BE2C (cell line): ENCODE results near the gene LDLRAD3. TPM values are rescaled to one million over a fixed set of nuclear protein-coding genes. Genes with fewer than 3 reads are reported as not detected.

Experiments
- DNase-seq: peaks from one replicate; pipeline ENCODE4 v3.0.0-alpha.2; 2020
- H3K27me3 ChIP-seq: fragments of 250-450 bp; sonication (Bioruptor Pico); 2 replicates; pipeline ENCODE4 v1.5.1; 2020; ENCODE audit warnings: mild to moderate bottlenecking
- H3K36me3 ChIP-seq: fragments of 250-450 bp; sonication (Bioruptor Pico); 2 replicates; pipeline ENCODE4 v1.5.1; 2020; ENCODE audit warnings: mild to moderate bottlenecking
- H3K4me1 ChIP-seq: fragments of 250-450 bp; sonication (Bioruptor Pico); 2 replicates; pipeline ENCODE4 v1.5.1; 2020
- H3K4me3 ChIP-seq: 2 replicates; pipeline ENCODE4 v1.5.1; 2011; ENCODE audit warnings: low read depth, low read length
- H3K9me3 ChIP-seq: fragments of 250-450 bp; sonication (Bioruptor Pico); 2 replicates; pipeline ENCODE4 v1.5.1; 2020
- polyA plus RNA-seq: library from polyadenylated mRNA; unstranded; fragments of >200 nt; gene quantifications from one replicate; pipeline ENCODE4 v1.2.1, GENCODE V29; 2012; ENCODE audit warnings: low read depth, missing spikeins; ENCODE audit not compliant: insufficient read length, insufficient read depth
- TF ChIP-seq, protein P1 (sequence below): IDR thresholded peaks from 2 replicates; pipeline ENCODE4 v1.5.1; 2012; ENCODE audit warnings: mild to moderate bottlenecking, low read depth, low read length

Gene LDLRAD3, protein sequence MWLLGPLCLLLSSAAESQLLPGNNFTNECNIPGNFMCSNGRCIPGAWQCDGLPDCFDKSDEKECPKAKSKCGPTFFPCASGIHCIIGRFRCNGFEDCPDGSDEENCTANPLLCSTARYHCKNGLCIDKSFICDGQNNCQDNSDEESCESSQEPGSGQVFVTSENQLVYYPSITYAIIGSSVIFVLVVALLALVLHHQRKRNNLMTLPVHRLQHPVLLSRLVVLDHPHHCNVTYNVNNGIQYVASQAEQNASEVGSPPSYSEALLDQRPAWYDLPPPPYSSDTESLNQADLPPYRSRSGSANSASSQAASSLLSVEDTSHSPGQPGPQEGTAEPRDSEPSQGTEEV
- 9.7 TPM for polyA plus RNA-seq

- peak; percentile 76 for DNase-seq
Observed at GRCh38 chr11:35943713-35944502, at the start of gene LDLRAD3. Gene LDLRAD3 (plus strand): TSS chr11:35944062. CDS start chr11:35944099, 37 bp downstream.

DNA sequence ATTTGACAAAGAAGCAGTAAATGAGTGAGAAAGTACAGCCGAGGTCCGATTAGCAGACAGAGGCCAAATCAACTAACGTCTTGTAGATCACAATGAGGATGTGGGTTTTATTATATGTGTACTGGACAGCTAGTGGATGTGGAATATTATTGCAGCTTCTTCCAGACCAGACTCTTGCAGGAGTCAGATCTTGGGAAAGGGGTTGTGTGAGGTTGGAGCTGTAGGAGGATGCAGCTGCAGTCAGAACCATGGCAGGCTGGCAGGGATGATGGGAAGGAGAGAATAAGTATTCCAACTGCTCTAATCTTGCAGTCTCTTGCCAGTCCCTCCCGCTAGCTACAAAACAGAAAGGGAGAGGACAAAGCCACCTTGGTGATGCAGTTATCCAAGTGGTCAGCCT lies 46.8 kb upstream of the LDLRAD3 start:
- H3K4me1 ChIP-seq, result no peaks in the 10 kb centered on the region
- TF ChIP-seq, protein P1, sequence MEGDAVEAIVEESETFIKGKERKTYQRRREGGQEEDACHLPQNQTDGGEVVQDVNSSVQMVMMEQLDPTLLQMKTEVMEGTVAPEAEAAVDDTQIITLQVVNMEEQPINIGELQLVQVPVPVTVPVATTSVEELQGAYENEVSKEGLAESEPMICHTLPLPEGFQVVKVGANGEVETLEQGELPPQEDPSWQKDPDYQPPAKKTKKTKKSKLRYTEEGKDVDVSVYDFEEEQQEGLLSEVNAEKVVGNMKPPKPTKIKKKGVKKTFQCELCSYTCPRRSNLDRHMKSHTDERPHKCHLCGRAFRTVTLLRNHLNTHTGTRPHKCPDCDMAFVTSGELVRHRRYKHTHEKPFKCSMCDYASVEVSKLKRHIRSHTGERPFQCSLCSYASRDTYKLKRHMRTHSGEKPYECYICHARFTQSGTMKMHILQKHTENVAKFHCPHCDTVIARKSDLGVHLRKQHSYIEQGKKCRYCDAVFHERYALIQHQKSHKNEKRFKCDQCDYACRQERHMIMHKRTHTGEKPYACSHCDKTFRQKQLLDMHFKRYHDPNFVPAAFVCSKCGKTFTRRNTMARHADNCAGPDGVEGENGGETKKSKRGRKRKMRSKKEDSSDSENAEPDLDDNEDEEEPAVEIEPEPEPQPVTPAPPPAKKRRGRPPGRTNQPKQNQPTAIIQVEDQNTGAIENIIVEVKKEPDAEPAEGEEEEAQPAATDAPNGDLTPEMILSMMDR, result no peak
- DNase-seq, result no peak

More at GRCh38 chr11:35943713-35944502, at the start of gene LDLRAD3:
- Histone ChIP-seq H3K27me3 (no peaks in the 10 kb centered on the region), H3K36me3 (no peaks in the 10 kb centered on the region), H3K4me3 (peak within 1 kb of the TSS; percentile 79), H3K9me3 (no peaks in the 10 kb centered on the region), H3K4me1 (no peaks in the 10 kb centered on the region)
- TF ChIP-seq, protein P1, result no peak

GRCh38 chr11:35902961-35903360 lies 40.9 kb upstream of the LDLRAD3 start:
- DNase-seq, result no peak
- H3K27me3 ChIP-seq, result no peaks in the 10 kb centered on the region

More for the DNA sequence above, 46.8 kb upstream of the LDLRAD3 start:
- no peak overlapping the region for H3K4me3 ChIP-seq
- no peaks in the 10 kb centered on the region for H3K9me3 ChIP-seq
- no peaks in the 10 kb centered on the region for H3K27me3 ChIP-seq
- no peaks in the 10 kb centered on the region for H3K36me3 ChIP-seq

GRCh38 chr11:35905646-35906276 lies 38.1 kb upstream of the LDLRAD3 start:
- Histone ChIP-seq H3K36me3 (no peaks in the 10 kb centered on the region), H3K27me3 (no peaks in the 10 kb centered on the region), H3K9me3 (no peaks in the 10 kb centered on the region), H3K4me3 (no peak overlapping the region), H3K4me1 (no peaks in the 10 kb centered on the region)
- DNase-seq, result no peak
- TF ChIP-seq, protein P1, result no peak

More at GRCh38 chr11:35902961-35903360, 40.9 kb upstream of the LDLRAD3 start:
- no peaks in the 10 kb centered on the region for H3K9me3 ChIP-seq
- no peak overlapping the region for H3K4me3 ChIP-seq
- no peaks in the 10 kb centered on the region for H3K4me1 ChIP-seq
- TF ChIP-seq, protein P1, result no peak
- no peaks in the 10 kb centered on the region for H3K36me3 ChIP-seq

GRCh38 chr11:35906277-35906661 lies 37.6 kb upstream of the LDLRAD3 start:
- Histone ChIP-seq H3K4me1 (no peaks in the 10 kb centered on the region), H3K4me3 (no peak overlapping the region), H3K36me3 (no peaks in the 10 kb centered on the region), H3K27me3 (no peaks in the 10 kb centered on the region), H3K9me3 (no peaks in the 10 kb centered on the region)
- TF ChIP-seq, protein P1, result no peak
- no peak for DNase-seq
